SK-N-SH (cell line): ENCODE data around the gene TMEM109. TPM values are rescaled to one million over a fixed set of nuclear protein-coding genes. Genes with fewer than 3 reads are reported as not detected.

Source experiments
- CTCF ChIA-PET: fragments of 300-600, 350-600 bp; formaldehyde crosslinking; extraction: SDS; loops from one replicate; lab custom pipeline; 2021; lab: Yijun Ruan, JAX
- POLR2A ChIA-PET: fragments of 350-600 bp; sonication (Branson Sonifier 250); formaldehyde crosslinking; extraction: SDS; loops from one replicate; lab custom pipeline; 2020; ENCODE audit warnings: antibody characterized with exemption, inconsistent platforms; lab: Yijun Ruan, JAX
- DNase-seq: peaks from one replicate; pipeline ENCODE4 v3.0.0; 2012
- H2AFZ ChIP-seq: fragments of 200-600 bp; sonication (generic); 2 replicates; pipeline ENCODE4 v1.8.1; 2016; ENCODE audit warnings: antibody characterized with exemption, mild to moderate bottlenecking, low read depth
- H3F3A ChIP-seq: fragments of 200-600 bp; sonication (generic); replicated peaks from 2 replicates; pipeline ENCODE3; 2016; ENCODE audit warnings: antibody characterized with exemption, mild to moderate bottlenecking; ENCODE audit not compliant: insufficient read depth
- H3K27ac ChIP-seq, 2 experiments: fragments of 200-500 bp in 1 of 2; fragments of 200-600 bp in 1 of 2; sonication (Bioruptor generic) in 1 of 2; sonication (generic), shearing (Covaris generic) in 1 of 2; 2 replicates each; pipeline versions ENCODE4 v1.5.1 to v1.6.1; 2014 to 2016; ENCODE audit warnings: low read depth in 2 of 2, inconsistent platforms in 1 of 2, low read length in 1 of 2, mild to moderate bottlenecking in 1 of 2, mixed read lengths in 1 of 2
- H3K27me3 ChIP-seq: fragments of 200-600 bp; sonication (generic), shearing (Covaris generic); 2 replicates; pipeline ENCODE4 v1.6.1; 2016; ENCODE audit warnings: mixed run types; ENCODE audit not compliant: insufficient read depth
- H3K36me3 ChIP-seq, 2 experiments: fragments of 200-500 bp in 1 of 2; fragments of 200-600 bp in 1 of 2; sonication (Bioruptor generic) in 1 of 2; sonication (generic) in 1 of 2; replicated peaks in 1 of 2; 2 replicates each; pipeline versions ENCODE3 to v1.5.1; 2014 to 2016; ENCODE audit warnings: low read length in 1 of 2, mild to moderate bottlenecking in 1 of 2; ENCODE audit not compliant: insufficient read depth in 2 of 2, control insufficient read depth in 1 of 2
- H3K4me1 ChIP-seq, 2 experiments: fragments of 200-500 bp in 1 of 2; fragments of 200-600 bp in 1 of 2; sonication (Bioruptor generic) in 1 of 2; sonication (generic), shearing (Covaris generic) in 1 of 2; 2 replicates each; pipeline versions ENCODE4 v1.5.1 to v1.6.1; 2014 to 2016; ENCODE audit warnings: low read depth in 1 of 2, low read length in 1 of 2, mixed run types in 1 of 2; ENCODE audit not compliant: insufficient read depth in 2 of 2, control insufficient read depth in 1 of 2
- H3K4me2 ChIP-seq: fragments of 200-600 bp; sonication (generic), shearing (Covaris generic); 2 replicates; pipeline ENCODE4 v1.6.1; 2017; ENCODE audit warnings: mixed run types
- H3K4me3 ChIP-seq, 2 experiments: fragments of 200-500 bp in 1 of 2; fragments of 200-600 bp in 1 of 2; sonication (Bioruptor generic) in 1 of 2; sonication (generic), shearing (Covaris generic) in 1 of 2; 2 replicates each; pipeline versions ENCODE4 v1.5.1 to v1.8.1; 2014 to 2016; ENCODE audit warnings: low read depth in 2 of 2, inconsistent platforms in 1 of 2, low read length in 1 of 2, mild to moderate bottlenecking in 1 of 2, mixed read lengths in 1 of 2, moderate library complexity in 1 of 2
- H3K79me2 ChIP-seq: fragments of 200-600 bp; sonication (generic); 2 replicates; pipeline ENCODE4 v1.8.1; 2017; ENCODE audit warnings: mild to moderate bottlenecking; ENCODE audit not compliant: insufficient read depth
- H3K9ac ChIP-seq: fragments of 200-600 bp; sonication (generic); 2 replicates; pipeline ENCODE4 v1.6.1; 2017; ENCODE audit warnings: mixed run types
- H3K9me2 ChIP-seq: fragments of 200-600 bp; sonication (generic); 2 replicates; pipeline ENCODE4 v1.6.1; 2017; ENCODE audit warnings: mixed run types
- H3K9me3 ChIP-seq: fragments of 200-600 bp; sonication (generic); 2 replicates; pipeline ENCODE4 v1.6.1; 2017; ENCODE audit warnings: mixed run types, mild to moderate bottlenecking, moderate library complexity
- H4K20me1 ChIP-seq: fragments of 200-600 bp; sonication (generic); 2 replicates; pipeline ENCODE4 v1.6.1; 2017; ENCODE audit warnings: mild to moderate bottlenecking, mixed run types; ENCODE audit not compliant: insufficient read depth
- CHD2 ChIP-seq: fragments of 150-350 bp; IDR thresholded peaks from 2 replicates; pipeline ENCODE4 v1.6.1; 2018; ENCODE audit warnings: low read length; ENCODE audit not compliant: partially characterized antibody
- EZH2phosphoT487 ChIP-seq: fragments of 200-600 bp; sonication (generic); IDR thresholded peaks from 2 replicates; pipeline ENCODE4 v1.6.1; 2017; ENCODE audit warnings: low read depth, mixed run types, mild to moderate bottlenecking, antibody characterized with exemption, moderate library complexity, borderline replicate concordance
- FOXM1 ChIP-seq: IDR thresholded peaks from 2 replicates; pipeline ENCODE4 v1.4.0; 2012; ENCODE audit warnings: low read depth, mild to moderate bottlenecking
- JUND ChIP-seq: IDR thresholded peaks from 2 replicates; pipeline ENCODE4 v1.4.0; 2012
- MXI1 ChIP-seq: IDR thresholded peaks from 2 replicates; pipeline ENCODE4 v1.6.1; 2012; ENCODE audit warnings: mild to moderate bottlenecking, low read depth, low read length, improper control_type of control experiment
- POLR2AphosphoS5 ChIP-seq: IDR thresholded peaks from 2 replicates; pipeline ENCODE4 v1.6.1; 2012; ENCODE audit warnings: low read depth, low read length
- RCOR1 ChIP-seq: fragments of 150-350 bp; IDR thresholded peaks from 2 replicates; pipeline ENCODE4 v1.6.1; 2017; ENCODE audit warnings: antibody characterized with exemption, low read length
- RXRA ChIP-seq: IDR thresholded peaks from 2 replicates; pipeline ENCODE4 v1.4.0; 2012; ENCODE audit warnings: low read depth, mild to moderate bottlenecking, borderline replicate concordance
- YY1 ChIP-seq: IDR thresholded peaks from 2 replicates; pipeline ENCODE4 v1.4.0; 2012; ENCODE audit warnings: low read depth, mild to moderate bottlenecking
- WGBS: methylation state at CpG from one replicate; pipeline ENCODE4 v1.1.6; 2017; ENCODE audit warnings: low lambda C conversion rate; 5-methylcytosine and 5-hydroxymethylcytosine counted together
- polyA plus RNA-seq, 3 experiments: library from polyadenylated mRNA; depleted of rRNA; stranded (reverse); fragments of >200 nt; gene quantifications; 2 replicates each; pipeline ENCODE4 v1.2.3, GENCODE V29; 2012
- TF ChIP-seq, protein P1 (sequence below): fragments of 150-350 bp; IDR thresholded peaks from 2 replicates; pipeline ENCODE4 v1.6.1; 2017; ENCODE audit warnings: antibody characterized with exemption, low read length, low read depth, borderline replicate concordance
- TF ChIP-seq, protein P2 (sequence below): IDR thresholded peaks from 2 replicates; pipeline ENCODE4 v1.4.0; 2012; ENCODE audit warnings: low read depth, borderline replicate concordance
- TF ChIP-seq, protein P3 (sequence below): fragments of 200-600 bp; sonication (generic); IDR thresholded peaks from 2 replicates; pipeline ENCODE4 v1.6.1; 2017; ENCODE audit warnings: antibody characterized with exemption, mild to moderate bottlenecking, moderate library complexity
- TF ChIP-seq, protein P4 (sequence below): IDR thresholded peaks from 2 replicates; pipeline ENCODE4 v1.4.0; 2012; ENCODE audit warnings: low read depth, borderline replicate concordance

Gene TMEM109
- polyA plus RNA-seq, 1 of the 3 experiments (the other 2 are of a cell fraction): 52.7 TPM

DNA sequence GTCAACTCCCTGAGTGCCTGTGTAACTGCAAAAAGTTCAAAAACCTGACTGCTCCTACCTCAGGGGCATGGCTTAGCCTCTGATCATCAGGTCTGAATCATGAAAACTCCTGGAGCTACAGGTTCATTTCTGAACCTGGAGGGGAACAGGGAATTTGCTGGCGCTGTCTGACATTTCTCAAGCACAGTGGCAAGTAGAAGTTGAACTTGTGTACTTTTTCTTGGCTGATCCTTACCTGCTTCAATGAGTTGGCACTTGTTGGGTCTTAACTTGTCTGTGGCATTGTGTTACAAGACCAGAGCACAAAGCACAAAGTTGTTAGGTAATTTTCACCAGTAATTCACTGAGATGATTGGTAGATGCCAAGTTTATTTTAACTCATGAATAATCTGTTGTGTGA, 3.3 kb downstream of the TMEM109 start (continued):
- TF ChIP-seq MXI1 (no peak), POLR2AphosphoS5 (no peak), RCOR1 (no peak), RXRA (no peak)
- TF ChIP-seq, protein P1, sequence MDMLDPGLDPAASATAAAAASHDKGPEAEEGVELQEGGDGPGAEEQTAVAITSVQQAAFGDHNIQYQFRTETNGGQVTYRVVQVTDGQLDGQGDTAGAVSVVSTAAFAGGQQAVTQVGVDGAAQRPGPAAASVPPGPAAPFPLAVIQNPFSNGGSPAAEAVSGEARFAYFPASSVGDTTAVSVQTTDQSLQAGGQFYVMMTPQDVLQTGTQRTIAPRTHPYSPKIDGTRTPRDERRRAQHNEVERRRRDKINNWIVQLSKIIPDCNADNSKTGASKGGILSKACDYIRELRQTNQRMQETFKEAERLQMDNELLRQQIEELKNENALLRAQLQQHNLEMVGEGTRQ: no peak
- TF ChIP-seq, protein P2, sequence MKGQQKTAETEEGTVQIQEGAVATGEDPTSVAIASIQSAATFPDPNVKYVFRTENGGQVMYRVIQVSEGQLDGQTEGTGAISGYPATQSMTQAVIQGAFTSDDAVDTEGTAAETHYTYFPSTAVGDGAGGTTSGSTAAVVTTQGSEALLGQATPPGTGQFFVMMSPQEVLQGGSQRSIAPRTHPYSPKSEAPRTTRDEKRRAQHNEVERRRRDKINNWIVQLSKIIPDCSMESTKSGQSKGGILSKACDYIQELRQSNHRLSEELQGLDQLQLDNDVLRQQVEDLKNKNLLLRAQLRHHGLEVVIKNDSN: no peak
- TF ChIP-seq, protein P3, sequence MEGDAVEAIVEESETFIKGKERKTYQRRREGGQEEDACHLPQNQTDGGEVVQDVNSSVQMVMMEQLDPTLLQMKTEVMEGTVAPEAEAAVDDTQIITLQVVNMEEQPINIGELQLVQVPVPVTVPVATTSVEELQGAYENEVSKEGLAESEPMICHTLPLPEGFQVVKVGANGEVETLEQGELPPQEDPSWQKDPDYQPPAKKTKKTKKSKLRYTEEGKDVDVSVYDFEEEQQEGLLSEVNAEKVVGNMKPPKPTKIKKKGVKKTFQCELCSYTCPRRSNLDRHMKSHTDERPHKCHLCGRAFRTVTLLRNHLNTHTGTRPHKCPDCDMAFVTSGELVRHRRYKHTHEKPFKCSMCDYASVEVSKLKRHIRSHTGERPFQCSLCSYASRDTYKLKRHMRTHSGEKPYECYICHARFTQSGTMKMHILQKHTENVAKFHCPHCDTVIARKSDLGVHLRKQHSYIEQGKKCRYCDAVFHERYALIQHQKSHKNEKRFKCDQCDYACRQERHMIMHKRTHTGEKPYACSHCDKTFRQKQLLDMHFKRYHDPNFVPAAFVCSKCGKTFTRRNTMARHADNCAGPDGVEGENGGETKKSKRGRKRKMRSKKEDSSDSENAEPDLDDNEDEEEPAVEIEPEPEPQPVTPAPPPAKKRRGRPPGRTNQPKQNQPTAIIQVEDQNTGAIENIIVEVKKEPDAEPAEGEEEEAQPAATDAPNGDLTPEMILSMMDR: no peak

DNA sequence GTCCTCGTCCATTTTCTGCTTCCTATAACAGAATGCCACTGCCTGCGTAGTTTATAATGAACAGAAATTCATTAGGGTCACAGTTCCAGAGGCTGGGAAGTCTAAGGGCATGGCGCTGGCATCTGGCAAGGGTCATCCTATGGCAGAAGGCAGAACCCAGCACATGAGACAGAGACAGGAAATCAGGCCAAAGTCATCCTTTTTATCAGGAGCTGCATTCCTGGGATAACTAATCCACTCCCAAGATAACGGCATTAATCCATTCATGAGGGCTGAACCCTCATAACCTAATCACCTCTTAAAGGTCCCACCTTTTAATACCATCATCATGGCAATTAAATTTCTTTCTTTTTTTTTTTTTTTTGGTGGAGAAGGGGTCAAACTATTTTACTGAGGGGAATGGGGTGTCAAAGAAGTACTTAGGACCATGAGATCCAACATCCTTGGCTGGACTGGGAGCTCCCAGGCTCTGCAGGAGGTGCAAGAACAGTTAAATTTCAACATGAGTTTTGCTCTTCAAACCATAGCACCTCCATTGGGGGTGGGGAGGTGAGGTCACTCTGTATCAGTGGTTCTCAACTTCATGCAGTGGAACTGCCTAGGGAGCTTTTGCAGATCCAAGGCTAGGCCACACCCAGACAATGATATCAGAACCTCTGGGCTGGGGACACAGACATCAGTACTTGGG, 4.4 kb downstream of the TMEM109 start:
- Histone ChIP-seq H3K9ac (no peak overlapping the region), H3K4me1 (peaks cover 13 to 22% of the 10 kb centered on the region in 2 experiments; a peak in 3 of 4 replicates), H3K9me2 (no peaks in the 10 kb centered on the region), H3K9me3 (no peaks in the 10 kb centered on the region), H2AFZ (no peak overlapping the region), H3K36me3 (peaks cover 6 to 22% of the 10 kb centered on the region in 2 experiments), H3K4me3 (no peak overlapping the region), H3K27me3 (no peaks in the 10 kb centered on the region), H3K79me2 (peaks cover 44% of the 10 kb centered on the region), H3K27ac (no peak overlapping the region), H3K4me2 (no peak overlapping the region), H4K20me1 (no peaks in the 10 kb centered on the region; the same call in 1 of the 2 replicates), H3F3A (no peaks in the 10 kb centered on the region)
- CTCF ChIA-PET: interaction anchor here (0.8 to 2.2 kb wide), 5 partner anchors 12 to 211 kb away, joined by 3 to 7 read pairs (median 4); no protein-coding TSS in a partner anchor
- POLR2A ChIA-PET: no interaction called here
- no peak for DNase-seq
- 91% methylated on average over 4 of the region's 4 CpGs for WGBS
- TF ChIP-seq JUND: no peak
- no peak for TF ChIP-seq FOXM1
- no peak for TF ChIP-seq YY1
- TF ChIP-seq EZH2phosphoT487: no peak
- no peak for TF ChIP-seq MXI1
- TF ChIP-seq, protein P4, sequence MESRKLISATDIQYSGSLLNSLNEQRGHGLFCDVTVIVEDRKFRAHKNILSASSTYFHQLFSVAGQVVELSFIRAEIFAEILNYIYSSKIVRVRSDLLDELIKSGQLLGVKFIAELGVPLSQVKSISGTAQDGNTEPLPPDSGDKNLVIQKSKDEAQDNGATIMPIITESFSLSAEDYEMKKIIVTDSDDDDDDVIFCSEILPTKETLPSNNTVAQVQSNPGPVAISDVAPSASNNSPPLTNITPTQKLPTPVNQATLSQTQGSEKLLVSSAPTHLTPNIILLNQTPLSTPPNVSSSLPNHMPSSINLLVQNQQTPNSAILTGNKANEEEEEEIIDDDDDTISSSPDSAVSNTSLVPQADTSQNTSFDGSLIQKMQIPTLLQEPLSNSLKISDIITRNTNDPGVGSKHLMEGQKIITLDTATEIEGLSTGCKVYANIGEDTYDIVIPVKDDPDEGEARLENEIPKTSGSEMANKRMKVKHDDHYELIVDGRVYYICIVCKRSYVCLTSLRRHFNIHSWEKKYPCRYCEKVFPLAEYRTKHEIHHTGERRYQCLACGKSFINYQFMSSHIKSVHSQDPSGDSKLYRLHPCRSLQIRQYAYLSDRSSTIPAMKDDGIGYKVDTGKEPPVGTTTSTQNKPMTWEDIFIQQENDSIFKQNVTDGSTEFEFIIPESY: no peak
- TF ChIP-seq CHD2: no peak
- no peak for TF ChIP-seq RXRA
- TF ChIP-seq, protein P1: no peak
